T-helper 9 cell (primary cell): Measurements from ENCODE around the gene KIAA0232.

Experiments
- DNase-seq: peaks from one replicate; pipeline ENCODE4 v3.0.0-alpha.2; 2020
- total RNA-seq, 2 donors: gene quantifications; one replicate each; lab custom pipeline; 2026; lab: John Stamatoyannopoulos, UW

KIAA0232 gene, protein sequence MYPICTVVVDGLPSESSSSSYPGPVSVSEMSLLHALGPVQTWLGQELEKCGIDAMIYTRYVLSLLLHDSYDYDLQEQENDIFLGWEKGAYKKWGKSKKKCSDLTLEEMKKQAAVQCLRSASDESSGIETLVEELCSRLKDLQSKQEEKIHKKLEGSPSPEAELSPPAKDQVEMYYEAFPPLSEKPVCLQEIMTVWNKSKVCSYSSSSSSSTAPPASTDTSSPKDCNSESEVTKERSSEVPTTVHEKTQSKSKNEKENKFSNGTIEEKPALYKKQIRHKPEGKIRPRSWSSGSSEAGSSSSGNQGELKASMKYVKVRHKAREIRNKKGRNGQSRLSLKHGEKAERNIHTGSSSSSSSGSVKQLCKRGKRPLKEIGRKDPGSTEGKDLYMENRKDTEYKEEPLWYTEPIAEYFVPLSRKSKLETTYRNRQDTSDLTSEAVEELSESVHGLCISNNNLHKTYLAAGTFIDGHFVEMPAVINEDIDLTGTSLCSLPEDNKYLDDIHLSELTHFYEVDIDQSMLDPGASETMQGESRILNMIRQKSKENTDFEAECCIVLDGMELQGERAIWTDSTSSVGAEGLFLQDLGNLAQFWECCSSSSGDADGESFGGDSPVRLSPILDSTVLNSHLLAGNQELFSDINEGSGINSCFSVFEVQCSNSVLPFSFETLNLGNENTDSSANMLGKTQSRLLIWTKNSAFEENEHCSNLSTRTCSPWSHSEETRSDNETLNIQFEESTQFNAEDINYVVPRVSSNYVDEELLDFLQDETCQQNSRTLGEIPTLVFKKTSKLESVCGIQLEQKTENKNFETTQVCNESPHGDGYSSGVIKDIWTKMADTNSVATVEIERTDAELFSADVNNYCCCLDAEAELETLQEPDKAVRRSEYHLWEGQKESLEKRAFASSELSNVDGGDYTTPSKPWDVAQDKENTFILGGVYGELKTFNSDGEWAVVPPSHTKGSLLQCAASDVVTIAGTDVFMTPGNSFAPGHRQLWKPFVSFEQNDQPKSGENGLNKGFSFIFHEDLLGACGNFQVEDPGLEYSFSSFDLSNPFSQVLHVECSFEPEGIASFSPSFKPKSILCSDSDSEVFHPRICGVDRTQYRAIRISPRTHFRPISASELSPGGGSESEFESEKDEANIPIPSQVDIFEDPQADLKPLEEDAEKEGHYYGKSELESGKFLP (N-terminal part only)
- total RNA-seq: 55.0 to 99.8 reads per million in 2 donors

DNA sequence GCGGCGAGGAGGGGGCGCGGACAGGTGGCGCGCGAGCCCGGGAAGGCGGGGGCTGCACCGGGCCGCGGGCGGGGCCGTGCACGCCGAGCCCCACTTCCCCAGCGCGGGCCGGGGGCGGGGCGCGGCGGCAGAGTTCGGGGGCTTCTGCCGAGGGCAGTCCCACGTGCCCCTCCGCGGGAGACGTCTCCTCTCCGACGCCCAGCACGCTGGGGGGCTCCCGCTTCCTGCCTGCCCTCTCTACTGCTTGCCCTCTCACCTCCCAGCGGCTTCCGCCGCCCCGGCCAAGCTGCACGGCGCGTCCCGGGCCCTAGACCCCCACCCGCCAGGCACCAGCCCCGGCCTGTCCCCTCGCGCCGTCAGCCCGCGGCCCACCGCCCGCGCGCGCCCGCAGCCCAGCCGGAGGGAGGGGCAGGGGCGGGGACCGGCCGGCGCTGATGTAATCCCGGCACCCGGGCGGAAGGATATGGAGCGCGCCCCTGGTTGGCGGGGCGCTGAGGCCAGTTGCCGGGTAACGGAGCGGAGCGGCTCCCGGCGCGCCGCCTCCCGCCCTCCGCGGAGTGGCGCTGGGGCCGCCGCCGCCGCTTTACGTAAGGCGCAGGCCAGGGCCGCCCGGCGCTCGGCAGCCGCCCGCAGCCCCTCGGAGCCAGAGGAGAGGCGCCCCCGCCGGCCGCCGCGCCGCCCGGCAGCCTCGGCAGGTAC is at the start of gene KIAA0232:
KIAA0232 (plus strand) TSS at position 581 of the 699 bp plus-strand sequence. CDS start 41,727 bp downstream, outside the sequence.
- DNase-seq: peak; percentile 86

DNA sequence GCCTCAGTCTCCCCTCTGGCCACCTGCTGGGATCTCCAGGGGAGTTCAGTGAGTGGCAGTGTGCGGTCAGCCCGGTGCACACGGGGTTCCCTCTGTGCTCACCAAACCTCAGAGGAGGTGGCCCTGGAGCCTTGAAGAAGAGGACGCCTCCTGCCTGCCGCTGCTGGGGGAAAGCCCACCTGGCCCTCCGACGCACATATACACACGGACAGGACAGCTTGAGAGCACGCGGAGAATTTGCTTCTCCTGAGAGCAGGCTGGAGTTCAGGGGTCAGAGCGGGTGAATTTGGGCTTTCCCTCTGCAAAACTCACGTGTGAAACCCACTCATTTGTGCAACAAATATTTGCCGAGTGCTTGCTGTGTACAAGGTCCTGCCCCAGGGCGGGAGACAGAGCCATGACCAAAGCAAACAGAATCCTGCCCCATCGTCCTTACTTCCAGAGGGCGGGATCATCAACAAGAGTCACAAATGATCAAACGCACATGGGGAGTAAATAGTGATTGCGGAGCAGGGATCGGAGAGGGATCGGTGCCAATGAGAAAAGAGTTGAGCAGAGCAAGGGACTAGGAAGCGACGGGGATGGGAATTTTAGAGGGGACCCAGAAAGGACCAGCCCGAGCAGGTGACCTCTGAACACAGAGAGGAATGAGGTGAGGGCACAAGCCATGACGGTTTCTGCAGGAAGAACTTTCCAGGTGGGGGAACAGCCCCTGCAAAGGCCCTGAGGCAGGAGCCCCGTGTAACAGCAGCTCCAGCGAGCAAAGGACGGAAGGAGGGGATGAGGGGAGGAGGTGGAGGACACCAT is 49.0 kb upstream of the KIAA0232 start:
- DNase-seq: no peak

DNA sequence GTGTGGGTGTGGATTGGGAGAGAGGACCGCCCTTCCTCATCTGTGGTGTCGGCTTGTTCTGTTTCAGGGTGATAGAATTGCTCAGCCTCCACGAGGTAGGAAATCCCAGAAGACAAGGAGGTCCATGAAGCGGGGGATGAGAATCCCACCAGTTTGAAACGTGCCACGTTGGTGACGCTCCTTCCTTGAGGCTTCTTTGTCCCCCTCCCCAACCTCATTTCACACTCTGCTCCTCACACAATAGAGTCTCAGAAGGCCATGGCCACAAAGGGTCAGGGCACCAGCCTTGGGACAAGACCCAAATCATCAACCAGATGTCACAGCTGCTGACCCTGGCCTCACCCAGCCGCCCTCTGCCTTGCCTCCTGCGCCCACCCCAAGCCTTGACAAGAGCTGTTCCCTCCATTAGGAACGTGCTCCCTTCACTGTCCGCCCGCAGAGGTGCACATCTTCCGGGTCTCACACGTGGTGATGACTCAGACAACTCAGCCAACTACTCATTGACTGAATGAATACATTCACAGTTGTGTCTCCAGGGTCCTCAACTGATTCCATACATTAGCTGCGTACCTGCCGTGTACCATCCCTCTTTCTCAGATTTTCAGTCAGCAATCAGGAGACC is 48.3 kb upstream of the KIAA0232 start:
- no peak for DNase-seq

DNA sequence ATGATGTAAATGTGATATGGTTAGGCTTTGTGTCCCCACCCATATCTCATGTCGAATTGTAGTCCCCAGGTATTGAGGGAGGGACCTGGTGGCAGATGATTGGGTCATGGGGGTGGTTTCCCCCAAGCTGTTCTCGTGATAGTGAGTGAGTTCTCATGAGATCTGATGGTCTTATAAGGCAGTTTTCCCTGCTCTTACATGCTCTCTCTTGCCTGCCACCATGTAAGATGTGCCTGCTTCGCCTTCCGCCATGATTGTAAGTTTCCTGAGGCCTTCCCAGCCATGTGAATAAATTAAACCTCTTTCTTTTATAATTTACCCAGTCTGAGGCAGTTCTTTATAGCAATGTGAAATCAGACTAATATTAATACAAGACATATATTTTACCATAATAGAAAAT is 42.6 kb upstream of the KIAA0232 start:
- DNase-seq: no peak

DNA sequence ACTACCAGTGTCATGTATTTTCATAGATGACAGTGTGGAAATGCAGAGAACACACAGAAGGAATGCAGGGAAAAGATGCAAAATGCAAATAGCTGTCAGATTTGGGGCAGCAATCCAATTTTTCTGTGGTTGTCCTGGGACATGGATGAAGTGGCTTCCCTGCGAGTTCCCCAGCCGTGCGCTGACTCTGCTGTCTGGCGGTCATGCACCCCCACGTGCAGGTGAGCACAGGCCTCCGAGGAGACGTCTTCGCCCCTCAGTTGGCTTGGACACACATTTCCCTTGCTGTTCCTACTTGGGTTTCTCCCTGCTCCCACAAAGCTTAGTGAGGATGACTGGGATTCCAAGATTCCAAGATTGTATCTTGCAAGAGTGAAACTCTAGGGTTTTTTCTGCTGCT is 42.2 kb upstream of the KIAA0232 start:
- DNase-seq: no peak

DNA sequence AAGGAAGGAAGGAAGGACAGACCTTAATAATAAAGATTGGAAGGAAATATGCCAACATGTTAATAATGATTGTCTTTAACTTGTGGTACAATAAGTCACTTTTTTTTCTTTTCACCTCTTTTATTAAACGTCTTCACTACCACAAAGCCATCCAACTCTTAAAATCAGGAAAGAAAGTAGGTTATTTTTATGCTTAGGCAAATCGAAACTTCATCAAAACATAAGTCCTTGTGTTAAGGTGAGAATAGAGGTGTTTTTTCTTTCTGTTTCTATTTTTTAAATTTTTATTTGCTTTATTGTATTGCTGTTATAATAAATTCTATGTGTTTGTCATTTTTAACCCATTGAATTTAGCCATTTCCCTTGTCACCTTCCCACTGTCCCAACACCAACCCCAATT is 40.0 kb upstream of the KIAA0232 start:
- DNase-seq: no peak

DNA sequence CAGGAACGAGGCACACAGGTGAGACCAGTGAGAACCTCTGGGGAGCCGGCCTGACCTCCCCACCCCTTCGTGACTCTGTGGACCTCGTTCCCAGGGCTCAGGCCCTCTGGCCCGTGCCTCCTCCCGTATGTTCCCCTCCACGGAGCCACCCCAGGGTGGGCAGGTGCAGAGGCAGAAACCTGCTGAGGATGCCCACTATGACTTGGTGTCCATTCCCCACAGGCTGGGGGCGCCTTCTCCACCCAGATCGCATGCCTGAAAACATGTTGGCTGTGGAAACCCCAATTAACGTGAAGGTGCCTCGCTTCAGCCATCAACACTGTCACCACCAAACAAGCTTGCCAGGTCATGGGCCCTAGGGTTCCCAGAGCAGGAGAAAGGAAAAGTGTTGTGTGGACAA is 39.5 kb upstream of the KIAA0232 start:
- no peak for DNase-seq

DNA sequence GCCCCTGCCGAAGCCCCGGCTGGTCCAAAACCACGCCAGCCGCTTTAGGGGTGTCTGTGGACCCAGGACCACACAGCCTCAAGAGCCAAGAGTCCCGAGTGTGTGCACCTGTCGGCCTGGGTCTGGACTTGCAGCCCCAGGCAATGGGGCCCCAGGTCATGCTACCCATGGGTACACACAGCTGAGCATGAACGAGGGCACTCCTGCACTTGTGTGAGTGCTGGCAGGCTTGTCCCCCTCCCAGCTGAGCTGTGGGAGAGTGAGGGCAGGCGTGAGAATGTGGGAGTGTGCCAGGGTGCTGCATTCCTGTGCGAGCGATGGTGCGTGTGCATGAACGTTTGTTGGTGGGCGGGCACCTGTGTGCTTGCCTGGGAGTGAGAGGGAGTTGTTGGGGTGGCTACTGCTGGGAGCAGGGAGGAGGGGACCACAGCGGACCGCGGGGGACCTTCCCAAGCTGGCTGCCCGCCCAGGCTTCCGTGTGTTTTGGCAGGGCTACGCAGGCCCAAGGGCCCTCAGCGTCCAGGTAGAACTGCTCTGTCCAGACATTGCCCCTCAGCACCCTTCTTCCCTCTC is 35.7 kb upstream of the KIAA0232 start:
- no peak for DNase-seq

DNA sequence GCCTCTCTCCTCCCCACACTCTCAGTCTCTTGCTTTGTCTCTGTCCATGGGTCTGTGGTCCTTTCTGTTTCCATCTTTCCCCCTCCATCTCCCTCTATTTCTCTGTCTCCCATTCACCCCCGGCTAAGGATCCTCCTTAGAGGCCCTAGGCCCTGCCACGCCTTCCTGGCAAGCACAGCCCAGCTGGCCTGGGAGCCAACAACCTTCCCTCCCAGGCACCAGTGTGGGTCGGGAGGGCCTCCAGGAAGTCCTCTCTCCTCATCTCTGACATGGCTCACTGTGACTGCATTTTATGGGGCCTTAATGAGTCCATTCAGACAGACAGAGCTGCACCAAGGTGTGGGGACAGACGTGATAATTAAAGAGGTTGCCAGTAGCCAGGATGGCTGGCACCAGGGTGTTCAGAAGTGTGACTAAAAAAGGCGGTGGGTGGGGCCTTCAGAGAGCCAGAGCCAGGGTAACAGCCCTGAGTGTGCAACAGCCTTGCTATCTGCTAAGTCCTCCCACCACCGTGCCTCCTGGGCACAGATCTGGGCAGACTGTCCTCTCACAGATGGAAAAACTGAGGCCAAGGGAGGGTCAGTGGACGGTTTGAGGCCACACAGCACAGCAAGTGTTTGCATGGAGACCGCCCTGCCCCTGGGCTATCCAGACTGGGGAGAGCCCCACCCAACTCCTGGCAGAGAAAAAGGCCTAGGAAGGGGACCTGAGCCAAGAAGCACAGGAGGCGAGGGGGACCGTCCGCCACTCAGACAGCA is 35.1 kb upstream of the KIAA0232 start:
- DNase-seq: no peak

DNA sequence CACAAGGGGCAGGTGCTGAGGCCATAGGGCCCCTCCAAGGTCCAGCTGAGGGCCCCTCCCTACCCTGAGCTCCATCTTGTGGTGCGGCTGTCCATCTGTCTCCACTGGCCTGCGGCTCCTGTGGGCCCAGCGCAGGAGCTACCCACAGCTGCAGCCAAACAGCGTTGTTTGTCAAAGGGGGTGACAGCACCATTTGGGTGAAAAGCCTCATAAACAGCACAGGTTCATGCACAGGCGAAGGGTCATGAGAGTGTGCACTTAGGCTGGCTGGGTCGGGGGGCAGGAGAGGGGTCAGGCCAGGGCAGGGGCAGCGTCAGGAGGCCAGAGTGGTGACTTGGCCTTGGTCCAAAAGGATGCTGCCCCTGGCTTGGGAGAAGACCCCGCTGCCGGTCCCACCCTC is 34.2 kb upstream of the KIAA0232 start:
- DNase-seq: no peak

DNA sequence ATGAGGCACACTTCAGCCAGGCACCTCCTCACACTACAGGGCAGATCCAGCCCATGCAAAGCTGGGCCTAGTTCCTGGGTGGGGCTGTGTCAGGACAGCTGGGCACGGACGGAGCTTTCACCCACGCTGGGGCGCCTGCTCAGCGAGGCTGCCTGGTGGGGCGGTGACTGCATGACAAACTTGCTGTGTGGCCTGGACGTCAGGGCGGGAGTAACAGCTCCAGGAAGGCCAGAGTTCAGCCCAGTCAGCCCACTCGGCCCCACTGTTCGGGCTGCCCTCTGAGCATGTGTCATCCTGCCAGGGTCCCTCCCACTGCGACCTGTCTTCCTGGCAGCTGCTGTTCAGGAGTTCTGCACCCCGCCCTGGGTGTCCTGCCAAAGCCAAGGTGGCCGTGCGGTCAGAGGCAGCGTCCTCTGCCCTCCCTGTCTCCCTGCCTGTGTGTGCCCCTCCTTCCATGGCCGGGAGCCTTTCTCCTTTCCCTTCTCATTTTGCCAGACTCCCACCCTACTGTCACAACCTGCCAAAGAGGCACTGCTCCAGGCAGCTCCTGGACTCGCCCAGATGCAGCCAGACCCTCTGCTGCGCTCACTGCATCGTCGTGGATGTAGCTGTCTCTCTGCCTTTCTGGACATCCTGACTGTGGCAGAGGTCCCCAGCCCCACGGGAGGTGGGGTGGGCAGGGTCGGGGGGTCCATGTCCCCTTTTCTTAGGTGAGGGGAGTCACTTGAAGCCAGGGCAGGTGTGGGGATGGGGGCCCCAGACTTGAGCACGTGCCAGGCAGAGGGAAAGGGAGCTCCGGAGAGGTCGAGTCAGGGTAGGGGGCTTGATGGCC is 33.0 kb upstream of the KIAA0232 start:
- no peak for DNase-seq

DNA sequence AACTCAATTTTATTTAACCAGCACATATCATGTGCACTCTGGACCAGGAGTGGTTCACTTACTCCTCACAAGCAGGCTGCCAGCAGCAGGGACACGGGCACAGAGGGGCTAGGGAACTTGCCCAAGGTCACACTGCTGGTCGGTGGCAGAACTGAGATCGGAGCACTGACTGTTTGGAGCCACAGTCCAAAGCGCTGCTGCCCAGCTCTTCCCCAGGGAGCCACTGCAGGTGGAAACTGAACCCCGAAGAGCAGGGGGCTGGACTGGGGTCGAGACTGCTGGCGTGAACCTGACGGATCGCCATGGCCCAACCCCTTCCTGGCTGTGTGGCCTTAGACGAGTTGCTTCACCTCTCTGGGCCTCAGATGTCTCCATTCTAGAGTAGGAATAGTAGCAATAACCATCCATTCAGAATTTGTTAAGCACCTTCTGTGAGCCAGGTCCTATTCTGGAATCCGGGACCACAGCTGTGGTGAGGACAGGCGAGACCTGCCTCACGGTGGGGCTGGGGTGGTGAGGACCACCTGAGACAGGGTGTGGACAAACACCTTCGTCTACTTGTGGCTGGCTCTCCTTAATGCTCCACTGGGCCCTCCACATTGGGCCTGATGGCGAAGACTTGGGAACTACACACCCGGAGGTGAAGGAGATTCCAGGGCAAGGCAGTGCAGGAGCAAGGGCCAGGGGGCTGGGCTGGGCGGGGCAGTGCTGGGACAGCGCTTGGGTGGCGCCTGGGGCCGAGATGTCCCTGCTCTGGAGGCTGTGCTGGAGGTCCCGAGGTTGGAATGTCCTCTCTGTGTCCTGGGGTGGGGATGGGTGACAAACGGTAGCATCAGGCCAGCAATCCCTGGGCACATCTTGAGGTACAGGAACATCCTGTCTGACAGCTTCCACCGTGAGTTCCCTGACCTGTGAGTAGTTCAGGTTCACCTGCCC is 32.0 kb upstream of the KIAA0232 start:
- DNase-seq: no peak

DNA sequence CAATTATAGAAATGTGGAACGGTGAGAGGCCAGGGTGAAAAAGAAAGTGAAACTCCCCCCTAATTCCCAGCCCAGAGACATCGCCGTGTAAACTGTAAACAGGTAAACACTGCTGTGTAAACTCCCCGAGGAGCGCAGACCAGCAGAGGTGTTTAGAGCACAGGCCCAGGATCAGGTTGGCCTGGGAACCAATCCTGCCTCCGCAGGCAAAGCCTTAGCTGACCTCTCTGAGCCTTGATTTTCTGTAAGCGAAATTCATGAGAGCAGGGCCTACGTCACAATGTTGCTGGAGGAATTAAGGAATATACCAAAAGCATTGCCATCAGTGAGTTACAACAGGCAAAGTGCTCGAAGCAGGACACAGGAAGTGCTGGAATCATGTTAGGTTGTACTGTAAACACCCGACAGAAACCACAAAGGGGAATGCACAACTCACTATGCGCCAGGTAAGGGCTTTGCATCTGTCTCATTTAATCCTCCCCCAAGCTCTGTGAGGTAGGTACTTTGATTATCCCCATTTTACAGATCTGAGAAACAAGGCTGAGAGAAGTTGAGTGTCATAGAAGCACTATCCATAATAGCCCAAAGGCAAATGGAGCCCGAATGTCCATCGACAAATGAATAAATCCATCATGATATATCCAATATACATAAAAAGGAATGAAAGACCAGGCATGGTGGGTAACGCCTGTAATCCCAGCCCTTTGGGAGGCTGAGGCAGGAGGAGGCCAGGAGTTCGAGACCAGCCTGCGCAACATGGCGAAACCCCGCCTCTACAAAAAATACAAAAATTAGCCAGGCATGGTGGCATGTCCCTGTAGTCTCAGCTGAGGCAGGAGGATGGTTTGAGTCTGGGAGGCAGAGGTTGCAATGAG is 30.7 kb upstream of the KIAA0232 start:
- no peak for DNase-seq

DNA sequence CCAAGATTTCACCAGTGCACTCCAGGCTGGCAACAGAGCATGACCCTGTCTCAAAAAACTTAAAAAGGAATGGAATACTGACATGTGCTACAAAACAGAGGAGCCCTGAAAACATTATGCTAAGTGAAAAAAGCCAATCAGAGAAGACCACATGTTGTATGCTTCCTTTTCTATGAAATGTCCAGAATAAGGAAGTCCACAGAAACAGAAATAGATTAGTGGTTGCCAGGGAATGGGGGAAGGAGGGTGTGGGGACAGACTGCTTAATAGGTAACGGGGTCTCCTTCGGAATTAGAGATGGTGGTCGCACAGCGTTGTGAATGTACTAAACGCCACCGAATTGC is 30.1 kb upstream of the KIAA0232 start:
- no peak for DNase-seq

DNA sequence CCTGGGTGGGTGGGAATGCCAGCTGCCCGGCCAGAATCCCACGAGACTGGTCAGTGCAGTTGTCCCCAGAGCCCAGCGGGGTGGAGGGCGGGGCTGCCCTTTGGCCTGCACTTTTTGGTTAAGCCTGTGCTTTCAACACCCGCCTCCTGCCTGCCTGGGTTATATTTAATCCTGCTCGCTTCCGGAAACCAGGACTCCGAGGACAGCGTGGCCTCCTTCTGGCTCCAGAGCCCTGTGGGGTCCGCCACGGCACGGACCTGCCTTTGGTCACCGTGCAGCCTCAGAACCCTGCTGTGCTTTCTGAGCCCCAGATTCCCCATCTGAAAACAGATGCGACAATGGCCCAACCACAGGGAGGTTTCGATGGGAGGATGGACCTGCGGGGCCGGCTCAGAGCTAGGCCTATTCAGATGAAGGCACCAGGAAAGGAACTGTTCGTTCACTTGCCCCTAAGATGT is 29.4 kb upstream of the KIAA0232 start:
- no peak for DNase-seq

DNA sequence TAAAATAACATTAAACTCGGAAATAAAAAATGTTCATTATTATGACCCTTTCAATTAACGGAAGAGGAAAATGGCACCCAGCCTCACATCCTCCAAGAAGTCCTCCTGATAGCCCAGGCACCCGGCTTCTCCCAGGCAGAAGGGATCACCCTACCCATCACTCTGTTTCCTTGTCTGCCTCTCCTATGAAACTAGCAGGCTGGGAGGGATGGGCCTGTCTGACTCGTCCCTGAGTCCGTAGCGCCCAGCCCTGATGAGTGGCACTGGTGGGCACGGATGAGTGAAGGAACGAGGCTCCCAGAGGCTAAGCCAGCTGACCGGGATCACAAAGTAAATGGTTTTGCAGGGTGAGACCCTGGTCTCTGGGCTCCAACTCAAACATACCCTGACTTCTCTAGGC is 28.6 kb upstream of the KIAA0232 start:
- DNase-seq: no peak
